ENCODE measurements around the gene COPS9. TPM values are rescaled to one million over a fixed set of nuclear protein-coding genes. Genes with fewer than 3 reads are reported as not detected.

The COPS9 gene
- total and polyA plus RNA-seq, 10 of the 15 experiments (the other 5 are each of a cell fraction or from before 2014, with no cell fraction given) = 80.8 to 419 (median 213) TPM

- in situ Hi-C loops (cut with MboI) (no loop called here), intact Hi-C loops (cut with micrococcal nuclease; ENCODE audit: unreplicated experiment) (no loop called here)
- BruUV-seq (replicated peaks) = no TSS peak
- SMC1A ChIA-PET (ENCODE audit: uncharacterized antibody, unreplicated experiment) = no interaction called here
- TF ChIP-seq ZBTB4 (CRISPR knock-in tag; IDR thresholded peaks at IDR 0.05) (no peak), CBX3 (IDR thresholded peaks at IDR 0.05; ENCODE audit: borderline replicate concordance, low read depth) (no peak), NR2C1 (IDR thresholded peaks at IDR 0.05) (no peak)
- Histone ChIP-seq H3K27ac (ENCODE audit: control insufficient read depth, insufficient read depth) (no peak overlapping the region), H3K4me1 (ENCODE audit: control insufficient read depth, insufficient read depth, low read length) (no peaks in the 10 kb centered on the region), H3K79me2 (ENCODE audit: control insufficient read depth, insufficient read depth, low read length) (no peaks in the 10 kb centered on the region), H4K20me1 (ENCODE audit: control insufficient read depth, insufficient read depth) (no peaks in the 10 kb centered on the region), H3K4me2 (ENCODE audit: control insufficient read depth, insufficient read depth) (no peak overlapping the region), H3K9ac (ENCODE audit: control insufficient read depth, insufficient read depth, low read length) (no peak overlapping the region), H3K9me3 (replicated peaks; ENCODE audit: control insufficient read depth, insufficient read depth, low read length) (no peaks in the 10 kb centered on the region; the same call in 2 of the 3 replicates), H3K36me3 (ENCODE audit: control insufficient read depth in 2 of 2, insufficient read depth in 2 of 2, low read length in 1 of 2) (no peaks in the 10 kb centered on the region), H2AFZ (ENCODE audit: control insufficient read depth, low read depth, low read length) (no peak overlapping the region), H3K4me3 (no peak overlapping the region), H3K27me3 (replicated peaks in 1 of 2; ENCODE audit: control insufficient read depth in 2 of 2, insufficient read depth in 2 of 2, low read length in 1 of 2) (no peaks in the 10 kb centered on the region; a peak in 1 of 4 replicates)
- CTCF ChIA-PET = no interaction called here
- FAIRE-seq = no peak
- ATAC-seq = no peak
- DNase-seq (ENCODE audit: low read depth, low spot score) = no peak
- 0% methylated on average over 5 of the region's 5 CpGs for WGBS (ENCODE audit: insufficient coverage, insufficient replicate concordance, low lambda C conversion rate, missing lambda C conversion rate)
- RAD21 ChIA-PET (ENCODE audit: unreplicated experiment) = no interaction called here
- POLR2A ChIA-PET = no interaction called here
Observed at GRCh38 chr2:240166191-240166590, 30.1 kb upstream of the COPS9 start.

GRCh38 chr2:240165661-240166060 lies 29.6 kb upstream of the COPS9 start:
- intact Hi-C loops (cut with micrococcal nuclease; ENCODE audit: unreplicated experiment) = no loop called here
- H3K4me3 ChIP-seq = no peak overlapping the region
- FAIRE-seq (no peak), ATAC-seq (no peak), DNase-seq (ENCODE audit: low read depth, low spot score) (no peak)
- H3K4me1 ChIP-seq (ENCODE audit: control insufficient read depth, insufficient read depth, low read length) = no peaks in the 10 kb centered on the region
- H3K9me3 ChIP-seq (replicated peaks; ENCODE audit: control insufficient read depth, insufficient read depth, low read length) = no peaks in the 10 kb centered on the region; the same call in 2 of the 3 replicates
- no peak overlapping the region for H2AFZ ChIP-seq (ENCODE audit: control insufficient read depth, low read depth, low read length)
- SMC1A ChIA-PET (ENCODE audit: uncharacterized antibody, unreplicated experiment) = no interaction called here
- WGBS (ENCODE audit: insufficient coverage, insufficient replicate concordance, low lambda C conversion rate, missing lambda C conversion rate) = 0% methylated on average over 4 of the region's 4 CpGs
- CTCF ChIA-PET = no interaction called here
- no peaks in the 10 kb centered on the region for H3K36me3 ChIP-seq (ENCODE audit: control insufficient read depth in 2 of 2, insufficient read depth in 2 of 2, low read length in 1 of 2)
- POLR2A ChIA-PET = no interaction called here
- H3K27ac ChIP-seq (ENCODE audit: control insufficient read depth, insufficient read depth) = no peak overlapping the region
- RAD21 ChIA-PET (ENCODE audit: unreplicated experiment) = no interaction called here
- no peak overlapping the region for H3K4me2 ChIP-seq (ENCODE audit: control insufficient read depth, insufficient read depth)
- no peaks in the 10 kb centered on the region for H4K20me1 ChIP-seq (ENCODE audit: control insufficient read depth, insufficient read depth)
- BruUV-seq (replicated peaks) = no TSS peak
- H3K79me2 ChIP-seq (ENCODE audit: control insufficient read depth, insufficient read depth, low read length) = no peaks in the 10 kb centered on the region
- no peaks in the 10 kb centered on the region; a peak in 1 of 4 replicates for H3K27me3 ChIP-seq (replicated peaks in 1 of 2; ENCODE audit: control insufficient read depth in 2 of 2, insufficient read depth in 2 of 2, low read length in 1 of 2)
- H3K9ac ChIP-seq (ENCODE audit: control insufficient read depth, insufficient read depth, low read length) = no peak overlapping the region
- in situ Hi-C loops (cut with MboI) = no loop called here
- no peak for TF ChIP-seq USF2 (IDR thresholded peaks at IDR 0.05; ENCODE audit: borderline replicate concordance, low read depth, low read length)
- no peak for TF ChIP-seq PML (IDR thresholded peaks at IDR 0.05; ENCODE audit: low read length)
- TF ChIP-seq HDAC6 (IDR thresholded peaks at IDR 0.05; ENCODE audit: unreplicated experiment) = no peak
- no peak for TF ChIP-seq YBX1 (IDR thresholded peaks at IDR 0.05)
- no peak for TF ChIP-seq EED (IDR thresholded peaks at IDR 0.05; ENCODE audit: low read depth)
- TF ChIP-seq SMARCA5 (IDR thresholded peaks at IDR 0.05) = no peak
- TF ChIP-seq SMC3 (IDR thresholded peaks at IDR 0.05; ENCODE audit: borderline replicate concordance, low read length) = no peak
- TF ChIP-seq BCLAF1 (IDR thresholded peaks at IDR 0.05) = no peak
- TF ChIP-seq TARDBP (IDR thresholded peaks at IDR 0.05; ENCODE audit: borderline replicate concordance) = no peak
- TF ChIP-seq FOXK2 (IDR thresholded peaks at IDR 0.05) = no peak
